RKO (cell line): Measurements from ENCODE around the gene C19orf38.
"Not testable (repeated sequence)": the region's sequence is repeated elsewhere in the genome, so short reads cannot be mapped to it uniquely, and the experiment has no call there.

Experiments used
- DNase-seq: peaks from one replicate; pipeline ENCODE4 v3.0.0-alpha.2; 2016; ENCODE audit warnings: low spot score

Gene C19orf38

GRCh38 chr19:10823690-10824089 is 24.5 kb upstream of the C19orf38 start:
- no peak for DNase-seq

- no peak for DNase-seq
Observed at GRCh38 chr19:10826231-10826630, 22.0 kb upstream of the C19orf38 start.

GRCh38 chr19:10826846-10827245 is 21.4 kb upstream of the C19orf38 start:
- DNase-seq: no peak

GRCh38 chr19:10828981-10829821 is 19.0 kb upstream of the C19orf38 start:
- no peak for DNase-seq

- no peak for DNase-seq
Observed at GRCh38 chr19:10829967-10830366, 18.2 kb upstream of the C19orf38 start.

GRCh38 chr19:10830370-10830769 is 17.8 kb upstream of the C19orf38 start:
- DNase-seq: no peak

- DNase-seq: no peak
Observed at GRCh38 chr19:10830931-10831779, 17.1 kb upstream of the C19orf38 start.

GRCh38 chr19:10831987-10832938 is 16.0 kb upstream of the C19orf38 start:
- no peak for DNase-seq

- no peak for DNase-seq
Observed at GRCh38 chr19:10832939-10833296, 15.3 kb upstream of the C19orf38 start.

GRCh38 chr19:10835089-10835753 is 13.0 kb upstream of the C19orf38 start:
- DNase-seq: no peak

GRCh38 chr19:10835754-10836478 is 12.3 kb upstream of the C19orf38 start, which contains the start of gene TMED1:
TMED1 (minus strand) TSS chr19:10836212; CDS start chr19:10836191, 21 bp downstream.
- DNase-seq: peak; percentile 100

GRCh38 chr19:10836479-10837330 is 11.5 kb upstream of the C19orf38 start:
- DNase-seq: peak; percentile 92

GRCh38 chr19:10837649-10838048 is 10.6 kb upstream of the C19orf38 start:
- not testable (repeated sequence) for DNase-seq

- DNase-seq: no peak
Observed at GRCh38 chr19:10838377-10838776, 9.8 kb upstream of the C19orf38 start.

- no peak for DNase-seq
Observed at GRCh38 chr19:10839114-10840050, 8.8 kb upstream of the C19orf38 start.

- DNase-seq: no peak
Observed at GRCh38 chr19:10842788-10843187, 5.4 kb upstream of the C19orf38 start.

- DNase-seq: no peak
Observed at GRCh38 chr19:10846500-10847202, 1.6 kb upstream of the C19orf38 start.

- DNase-seq: no peak
Observed at GRCh38 chr19:10850631-10851030, 2.4 kb downstream of the C19orf38 start.
